Kidney (tissue), 14 donors: ENCODE measurements around the gene KLHDC8A. TPM values are rescaled to one million over a fixed set of nuclear protein-coding genes. Genes with fewer than 3 reads are reported as not detected.

Source experiments
- DNase-seq, 5 donors: peaks; one replicate each; pipeline ENCODE4 v3.0.0-alpha.2; 2013 to 2020
- FAIRE-seq: peaks from 2 replicates; lab custom pipeline; 2012; peaks lifted over from hg19 to GRCh38; lab: Jason Lieb, UNC
- H3K27ac ChIP-seq, 2 donors: one replicate each; pipeline ENCODE4 v1.7.0; 2013; ENCODE audit warnings: low read depth in 2 of 2, low read length in 2 of 2, inconsistent platforms in 1 of 2
- H3K27me3 ChIP-seq: one replicate; pipeline ENCODE4 v1.7.1; 2013; ENCODE audit warnings: low read length, inconsistent platforms; ENCODE audit not compliant: control insufficient read depth, insufficient read depth
- H3K36me3 ChIP-seq, 3 donors: one replicate each; pipeline versions ENCODE4 v1.7.0 to v1.7.1; 2013; ENCODE audit warnings: low read length in 3 of 3, control low read depth in 1 of 3, inconsistent platforms in 1 of 3; ENCODE audit not compliant: insufficient read depth in 3 of 3, control insufficient read depth in 2 of 3
- H3K4me1 ChIP-seq, 3 donors: one replicate each; pipeline versions ENCODE4 v1.7.0 to v1.7.1; 2013; ENCODE audit warnings: low read length in 3 of 3, inconsistent platforms in 1 of 3, low read depth in 1 of 3; ENCODE audit not compliant: control insufficient read depth in 2 of 3, insufficient read depth in 2 of 3
- H3K4me3 ChIP-seq, 3 donors: one replicate each; pipeline versions ENCODE4 v1.7.0 to v1.8.1; 2013; ENCODE audit warnings: low read length in 3 of 3, control low read depth in 1 of 3, inconsistent platforms in 1 of 3
- H3K9ac ChIP-seq, 3 donors: one replicate each; pipeline versions ENCODE4 v1.7.0 to v1.7.1; 2013; ENCODE audit warnings: low read length in 3 of 3, control low read depth in 1 of 3, inconsistent platforms in 1 of 3
- H3K9me3 ChIP-seq, 3 donors: one replicate each; pipeline versions ENCODE4 v1.7.0 to v1.7.1; 2013; ENCODE audit warnings: low read length in 3 of 3, control low read depth in 1 of 3, inconsistent platforms in 1 of 3; ENCODE audit not compliant: control insufficient read depth in 2 of 3, insufficient read depth in 1 of 3
- CTCF ChIP-seq: IDR thresholded peaks from 3 replicates; pipeline ENCODE4 v1.5.1; 2012; ENCODE audit warnings: mild to moderate bottlenecking, moderate library complexity, borderline replicate concordance; ENCODE audit not compliant: insufficient read depth; ENCODE audit errors: extremely low read depth
- intact Hi-C: fragments of 100-400 bp; cut with DNase I; formaldehyde crosslinking; loops from one replicate; pipeline ENCODE4 v1.11.1; 2022
- polyA plus RNA-seq: library from polyadenylated mRNA; stranded (reverse); fragments of 350-450 nt; fragmentation: Illumina TruSeq; extraction: RNeasy Lipid Tissue Mini Kit (QIAGEN cat#74804); gene quantifications from one replicate; pipeline ENCODE4 v1.2.3, GENCODE V29; 2014; ENCODE audit warnings: low read depth, low replicate concordance; ENCODE audit not compliant: insufficient read depth
- total RNA-seq: library from RNA; stranded (reverse); fragmentation: NEBNext Ultra II Directional; extraction: Animal tissue kit (Norgen Biotek cat#: 25700); gene quantifications from one replicate; pipeline ENCODE4 v1.2.1, GENCODE V29; 2021
- donor health status: control.
- donor health status: control.
- donor health status: control.
- donor health status: control.
- donor health status: control.
- donor health status: DM: yes; HTN: yes; CAD: no.
- donor health status: Normal renal cell carcinoma (clear cell type).

Gene KLHDC8A
- total and polyA plus RNA-seq, 2 donors from 2014 or later = not detected

DNA sequence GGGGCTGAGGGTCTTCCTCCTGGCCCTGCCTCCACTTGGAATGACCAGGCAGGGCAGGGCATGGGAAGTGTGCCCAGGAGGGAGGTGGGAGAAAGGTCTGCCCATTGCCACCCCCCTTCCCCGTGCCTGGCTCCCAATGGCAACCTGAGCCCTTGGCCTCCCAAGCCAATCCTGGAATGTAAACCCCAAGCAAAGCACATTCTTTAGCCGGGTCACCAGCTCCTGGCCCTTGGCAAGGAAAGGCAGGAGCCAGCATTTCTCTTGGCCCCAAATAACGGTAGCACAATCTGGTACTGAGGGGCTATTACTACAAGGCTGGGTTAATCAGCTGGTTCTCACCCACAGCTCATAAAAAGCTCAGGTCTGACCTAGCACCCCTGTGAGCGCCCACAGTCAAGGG is 28.2 kb downstream of the KLHDC8A start:
- Histone ChIP-seq H3K4me3 (no peak overlapping the region), H3K27me3 (no peaks in the 10 kb centered on the region), H3K27ac (peak overlapping the region; percentile 58 to 73), H3K36me3 (no peaks in the 10 kb centered on the region), H3K4me1 (peaks cover 0 to 44% (median 41%) of the 10 kb centered on the region in 3 donors), H3K9me3 (no peaks in the 10 kb centered on the region), H3K9ac (no peak overlapping the region)
- intact Hi-C loops = loop anchor here (5.0 kb wide), 1 partner anchor 56 kb away; no protein-coding TSS in a partner anchor
- no peak for TF ChIP-seq CTCF
- peak in 3 of 5 donors; percentile 36 to 58 (median 44) for DNase-seq
- no peak for FAIRE-seq

DNA sequence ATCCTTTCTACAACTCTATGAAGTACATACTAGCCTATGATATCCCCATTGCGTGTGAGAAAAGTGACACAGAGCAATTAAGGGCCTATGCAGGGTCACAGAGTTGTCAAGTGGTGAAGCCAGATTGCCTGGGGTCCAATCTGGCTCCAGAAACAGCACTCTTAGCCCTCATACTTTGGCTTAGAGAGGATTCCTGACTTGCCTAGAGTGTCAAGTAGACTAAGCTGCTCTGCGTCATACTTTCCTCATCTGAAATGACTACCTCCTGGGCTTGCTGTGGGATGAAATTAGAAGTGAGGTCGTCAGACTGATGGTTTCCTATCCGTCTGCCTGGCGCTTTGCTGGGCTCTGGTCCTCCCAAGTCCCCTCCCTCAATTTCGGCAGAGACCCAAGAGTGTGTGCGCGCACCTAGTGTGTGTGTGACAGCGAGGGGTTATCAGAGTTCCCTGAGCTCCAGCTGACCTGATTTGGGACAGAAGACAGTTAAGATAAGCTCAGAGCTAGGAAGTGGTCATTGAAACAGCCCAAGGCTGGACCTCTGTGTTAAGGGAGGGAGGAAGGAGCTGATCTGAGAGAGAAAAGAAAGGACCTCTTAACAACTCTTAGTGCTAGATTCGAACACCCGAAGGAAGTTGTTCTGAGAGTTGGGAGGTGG is 29.8 kb downstream of the KLHDC8A start:
- Histone ChIP-seq H3K9ac (no peak overlapping the region), H3K36me3 (no peaks in the 10 kb centered on the region), H3K27ac (no peak overlapping the region), H3K9me3 (no peaks in the 10 kb centered on the region), H3K4me1 (peaks cover 0 to 45% (median 35%) of the 10 kb centered on the region in 3 donors), H3K4me3 (no peak overlapping the region), H3K27me3 (no peaks in the 10 kb centered on the region)
- intact Hi-C loops = loop anchor here (5.0 kb wide), 1 partner anchor 55 kb away; no protein-coding TSS in a partner anchor
- no peak for TF ChIP-seq CTCF
- no peak for DNase-seq
- FAIRE-seq = no peak

- H3K27ac ChIP-seq = peak overlapping the region; percentile 33 to 74
- H3K27me3 ChIP-seq = no peaks in the 10 kb centered on the region
- FAIRE-seq (no peak), DNase-seq (peak in 4 of 5 donors; percentile 83 to 90 (median 84))
- peak overlapping the region in 1 of 3 donors; percentile 43 for H3K9ac ChIP-seq
- H3K36me3 ChIP-seq = no peaks in the 10 kb centered on the region
- intact Hi-C loops = loop anchor here (5.0 kb wide), 1 partner anchor 53 kb away; no protein-coding TSS in a partner anchor
- H3K4me1 ChIP-seq = peaks cover 0 to 40% (median 30%) of the 10 kb centered on the region in 3 donors
- TF ChIP-seq CTCF = peak; percentile 96
- peak overlapping the region in 1 of 3 donors; percentile 10 for H3K4me3 ChIP-seq
- H3K9me3 ChIP-seq = no peaks in the 10 kb centered on the region
Observed at GRCh38 chr1:205325334-205325884, 31.3 kb downstream of the KLHDC8A start.
